HepG2 (cell line): ENCODE results near the gene SHC1. TPM values are rescaled to one million over a fixed set of nuclear protein-coding genes. Genes with fewer than 3 reads are reported as not detected.

Experiments used
- ARNTL ChIP-seq: sonication (generic); formaldehyde crosslinking; IDR thresholded peaks from 2 replicates; pipeline ENCODE4 v1.4.0; 2020; ENCODE audit warnings: mild to moderate bottlenecking, missing genetic modification reagents
- CC2D1A ChIP-seq: sonication (generic); formaldehyde crosslinking; IDR thresholded peaks from 2 replicates; pipeline ENCODE4 v1.8.1; 2023; ENCODE audit warnings: mild to moderate bottlenecking, missing genetic modification reagents
- GRHL1 ChIP-seq: sonication (generic); formaldehyde crosslinking; conservative IDR thresholded peaks from 2 replicates; pipeline ENCODE4 v1.8.0; 2022; ENCODE audit warnings: missing genetic modification reagents
- IKZF1 ChIP-seq: fragments of 450-650 bp; IDR thresholded peaks from 2 replicates; pipeline ENCODE4 v1.7.1; 2016
- LBX2 ChIP-seq: sonication (generic); formaldehyde crosslinking; IDR thresholded peaks from 2 replicates; pipeline ENCODE4 v1.5.0; 2020; ENCODE audit warnings: missing genetic modification reagents, mild to moderate bottlenecking, borderline replicate concordance
- ONECUT2 ChIP-seq: sonication (generic); formaldehyde crosslinking; IDR thresholded peaks from 2 replicates; pipeline ENCODE4 v1.4.0; 2020; ENCODE audit warnings: missing genetic modification reagents
- PAF1 ChIP-seq: IDR thresholded peaks from 2 replicates; pipeline ENCODE4 v1.6.1; 2016; ENCODE audit warnings: missing genetic modification reagents, missing compliant biosample characterization
- PBX3 ChIP-seq: sonication (generic); formaldehyde crosslinking; IDR thresholded peaks from 2 replicates; pipeline ENCODE4 v1.8.1; 2023; ENCODE audit warnings: missing genetic modification reagents, inconsistent platforms, borderline replicate concordance
- SCMH1 ChIP-seq: sonication (generic); formaldehyde crosslinking; IDR thresholded peaks from 2 replicates; pipeline ENCODE4 v1.9.0; 2021; ENCODE audit warnings: missing genetic modification reagents, mild to moderate bottlenecking, borderline replicate concordance
- SRY ChIP-seq: sonication (generic); formaldehyde crosslinking; IDR thresholded peaks from 2 replicates; pipeline ENCODE4 v1.8.0; 2022; ENCODE audit warnings: mild to moderate bottlenecking, missing genetic modification reagents
- ZFYVE20 ChIP-seq: sonication (generic); formaldehyde crosslinking; IDR thresholded peaks from 2 replicates; pipeline ENCODE4 v1.8.0; 2023; ENCODE audit warnings: low read depth, mild to moderate bottlenecking, moderate library complexity, missing genetic modification reagents, borderline replicate concordance
- ZNF207 ChIP-seq: fragments of 450-650 bp; IDR thresholded peaks from 2 replicates; pipeline ENCODE4 v1.6.1; 2016; ENCODE audit warnings: antibody characterized with exemption, borderline replicate concordance
- ZNF24 ChIP-seq: fragments of 450-650 bp; IDR thresholded peaks from 2 replicates; pipeline ENCODE4 v1.6.1; 2017; ENCODE audit warnings: antibody characterized with exemption, mild to moderate bottlenecking
- ZNF276 ChIP-seq: sonication (generic); formaldehyde crosslinking; IDR thresholded peaks from 2 replicates; pipeline ENCODE4 v1.4.0; 2020; ENCODE audit warnings: mild to moderate bottlenecking, low read depth, missing genetic modification reagents
- ZNF318 ChIP-seq: sonication (generic); formaldehyde crosslinking; IDR thresholded peaks from 2 replicates; pipeline ENCODE4 v1.4.0; 2020; ENCODE audit warnings: mild to moderate bottlenecking, missing genetic modification reagents
- ZNF792 ChIP-seq: IDR thresholded peaks from 2 replicates; pipeline ENCODE4 v1.6.1; 2016
- polyA plus RNA-seq, 8 experiments: library from polyadenylated mRNA; depleted of rRNA in 3 of 8; stranded (reverse) in 7 of 8; unstranded in 1 of 8; fragments of >200 nt; fragmentation: Illumina TruSeq in 4 of 8; extraction: Trizol in 4 of 8; gene quantifications; 2 replicates each; pipeline versions ENCODE4 v1.2.1 to v1.2.3, GENCODE V29; 2011 to 2016; ENCODE audit warnings: low read depth in 4 of 8, missing spikeins in 1 of 8, mixed read lengths in 1 of 8; ENCODE audit not compliant: insufficient read depth in 1 of 8
- total RNA-seq, 5 experiments: library from RNA; depleted of rRNA; stranded (reverse); fragments of >200 nt; fragmentation: Illumina TruSeq; extraction: Trizol; gene quantifications; 2 replicates each; pipeline ENCODE4 v1.2.3, GENCODE V29; 2016; ENCODE audit warnings: low read depth in 1 of 5

The SHC1 gene
- total and polyA plus RNA-seq, 2 of the 13 experiments (the other 11 are each of a cell fraction or from before 2014, with no cell fraction given): 52.0 to 137 TPM

- TF ChIP-seq PBX3 (CRISPR knock-in tag) (no peak), ONECUT2 (CRISPR knock-in tag) (no peak), ZNF276 (CRISPR knock-in tag) (no peak), IKZF1 (no peak), ZNF24 (no peak), ZNF792 (CRISPR knock-in tag) (peak; percentile 91; the same call in 1 of the 2 replicates), SCMH1 (CRISPR knock-in tag) (no peak), LBX2 (CRISPR knock-in tag) (no peak), ZNF207 (no peak), CC2D1A (CRISPR knock-in tag) (no peak), ZFYVE20 (CRISPR knock-in tag) (no peak), GRHL1 (no peak), PAF1 (CRISPR knock-in tag) (no peak), SRY (CRISPR knock-in tag) (no peak), ARNTL (CRISPR knock-in tag) (peak; percentile 35; the same call in 1 of the 2 replicates), ZNF318 (no peak)
Measured at GRCh38 chr1:154944401-154945159, 26.0 kb downstream of the SHC1 start (continued).
